Posterior vena cava (tissue), 2 donors: ENCODE measurements around the gene BECN2. TPM values are rescaled to one million over a fixed set of nuclear protein-coding genes. Genes with fewer than 3 reads are reported as not detected.
"Not testable (repeated sequence)": the region's sequence is repeated elsewhere in the genome, so short reads cannot be mapped to it uniquely, and the experiment has no call there.

Experiments
- DNase-seq: peaks from one replicate; pipeline ENCODE4 v3.0.0-alpha.2; 2020; ENCODE audit warnings: low spot score
- intact Hi-C, 2 donors: fragments of 100-400 bp; cut with DNase I; formaldehyde crosslinking; loops; one replicate each; pipeline versions ENCODE4 v1.14.1 to v1.14.2; 2022 to 2023
- total RNA-seq, 2 donors: library from RNA; stranded (reverse); fragmentation: NEBNext Ultra II Directional; extraction: Animal tissue kit (Norgen Biotek cat#: 25700); gene quantifications; one replicate each; pipeline ENCODE4 v1.2.1, GENCODE V29; 2021
- donor health status: DM: yes; HTN: yes; CAD: no.
- donor health status: DM: yes; HTN: yes; CAD: no.

BECN2 gene
- total RNA-seq, 2 donors from 2014 or later, result not detected

GRCh38 chr1:241972703-241973369 lies 15.3 kb downstream of the BECN2 start:
- intact Hi-C loops, result no loop called here
- DNase-seq, result no peak

GRCh38 chr1:241976229-241976628 lies 18.7 kb downstream of the BECN2 start:
- intact Hi-C loops, result no loop called here
- DNase-seq, result no peak

GRCh38 chr1:241979071-241979470 lies 21.5 kb downstream of the BECN2 start:
- no peak for DNase-seq
- intact Hi-C loops, result no loop called here

- intact Hi-C loops, result no loop called here
- no peak for DNase-seq
Measured at GRCh38 chr1:241979926-241980325, 22.4 kb downstream of the BECN2 start.

- intact Hi-C loops, result no loop called here
- no peak for DNase-seq
Measured at GRCh38 chr1:241985787-241986186, 28.2 kb downstream of the BECN2 start.

GRCh38 chr1:241988389-241988930 lies 30.9 kb downstream of the BECN2 start:
- DNase-seq, intact Hi-C loops: not testable (repeated sequence)

GRCh38 chr1:241990040-241990439 lies 32.5 kb downstream of the BECN2 start:
- intact Hi-C loops, result loop anchor here in 1 of 2 donors (10.0 kb wide), 1 partner anchor 95 kb away; no protein-coding TSS in a partner anchor
- peak; percentile 93 for DNase-seq

- DNase-seq, result no peak
- intact Hi-C loops, result loop anchor here in 1 of 2 donors (10.0 kb wide), 1 partner anchor 98 kb away; no protein-coding TSS in a partner anchor
Measured at GRCh38 chr1:241992734-241993133, 35.2 kb downstream of the BECN2 start.

GRCh38 chr1:241994171-241994570 lies 36.6 kb downstream of the BECN2 start:
- DNase-seq, result no peak
- intact Hi-C loops, result loop anchor here in 1 of 2 donors (10.0 kb wide), 1 partner anchor 99 kb away; no protein-coding TSS in a partner anchor

GRCh38 chr1:241997401-241997998 lies 39.9 kb downstream of the BECN2 start:
- DNase-seq, result no peak
- intact Hi-C loops, result loop anchor here in 1 of 2 donors (10.0 kb wide), 1 partner anchor 103 kb away; no protein-coding TSS in a partner anchor

- intact Hi-C loops, result loop anchor here in 1 of 2 donors (10.0 kb wide), 1 partner anchor 104 kb away; no protein-coding TSS in a partner anchor
- DNase-seq, result peak; percentile 90
Measured at GRCh38 chr1:241998412-241998921, 40.9 kb downstream of the BECN2 start.

- no peak for DNase-seq
- intact Hi-C loops, result loop anchor here in 1 of 2 donors (10.0 kb wide), 1 partner anchor 104 kb away; no protein-coding TSS in a partner anchor
Measured at GRCh38 chr1:241999026-241999425, 41.5 kb downstream of the BECN2 start, which contains the start of gene MAP1LC3C. MAP1LC3C (minus strand) TSS chr1:241999098; CDS start chr1:241999008, 90 bp downstream.

GRCh38 chr1:242000434-242000833 lies 42.9 kb downstream of the BECN2 start:
- DNase-seq, result no peak
- intact Hi-C loops, result no loop called here

- DNase-seq, result no peak
- intact Hi-C loops, result no loop called here
Measured at GRCh38 chr1:242002072-242002471, 44.5 kb downstream of the BECN2 start.

- intact Hi-C loops, result no loop called here
- no peak for DNase-seq
Measured at GRCh38 chr1:242002510-242002909, 44.9 kb downstream of the BECN2 start.

GRCh38 chr1:242004751-242005495 lies 47.4 kb downstream of the BECN2 start:
- intact Hi-C loops, result no loop called here
- DNase-seq, result no peak

- no peak for DNase-seq
- intact Hi-C loops, result no loop called here
Measured at GRCh38 chr1:242005866-242006535, 48.4 kb downstream of the BECN2 start.

- intact Hi-C loops, result no loop called here
- no peak for DNase-seq
Measured at GRCh38 chr1:242006976-242007375, 49.4 kb downstream of the BECN2 start.
